HFFc6 (cell line): ENCODE measurements around the gene METTL9. TPM values are rescaled to one million over a fixed set of nuclear protein-coding genes. Genes with fewer than 3 reads are reported as not detected.

Experiments
- DNase-seq: peaks from one replicate; pipeline ENCODE4 v3.0.0-alpha.2; 2018
- H3K27ac Mint-ChIP-seq: 2 replicates; pipeline ENCODE4 v1.8.0; 2020; ENCODE audit warnings: mild to moderate bottlenecking, mixed read lengths
- H3K27me3 Mint-ChIP-seq: 2 replicates; pipeline ENCODE4 v1.8.0; 2021; ENCODE audit warnings: mild to moderate bottlenecking, moderate library complexity, mixed read lengths; ENCODE audit not compliant: insufficient read depth
- H3K36me3 Mint-ChIP-seq: 2 replicates; pipeline ENCODE4 v1.8.0; 2021; ENCODE audit warnings: low read depth, mixed read lengths
- H3K4me1 Mint-ChIP-seq: 2 replicates; pipeline ENCODE4 v1.8.0; 2020; ENCODE audit warnings: low read depth, mixed read lengths
- H3K4me3 Mint-ChIP-seq: 2 replicates; pipeline ENCODE4 v1.8.0; 2020; ENCODE audit warnings: mild to moderate bottlenecking, moderate library complexity, mixed read lengths
- H3K9me3 Mint-ChIP-seq: 2 replicates; pipeline ENCODE4 v1.8.0; 2020; ENCODE audit warnings: mild to moderate bottlenecking, mixed read lengths
- total RNA-seq, 6 experiments: library from RNA; stranded (reverse); fragmentation: NEBNext Ultra II Directional; extraction: Animal tissue kit (Norgen Biotek cat#: 25700); gene quantifications; 2 replicates in 1 of 6; 3 replicates in 5 of 6; pipeline ENCODE4 v1.2.3, GENCODE V29; 2021
- TF ChIP-seq, protein P1 (sequence below): fragments of 200-600 bp; sonication (generic); IDR thresholded peaks from 2 replicates; pipeline ENCODE4 v1.5.0; 2021; ENCODE audit warnings: antibody characterized with exemption, mild to moderate bottlenecking

Gene METTL9
- total RNA-seq, 6 experiments from 2014 or later = 147 to 176 (median 151) TPM

DNA sequence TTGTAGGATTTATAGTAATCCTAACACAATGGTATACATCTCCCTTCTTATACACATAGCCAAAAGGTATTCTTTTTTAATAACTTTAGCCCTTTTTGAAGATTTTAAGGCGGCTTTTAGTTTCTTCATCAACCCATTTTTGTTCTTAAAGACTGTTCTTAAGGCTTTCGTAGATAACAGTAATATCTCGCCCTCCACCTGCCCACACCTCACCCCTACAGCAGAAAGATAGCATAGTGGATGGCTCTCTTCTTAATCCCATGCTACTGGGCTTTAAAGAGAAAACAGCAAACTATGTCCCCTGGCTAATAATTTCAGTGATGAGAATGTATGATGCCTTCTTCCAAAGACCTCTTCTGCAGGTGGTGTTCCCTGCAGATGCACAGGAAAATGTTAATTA, 44.4 kb downstream of the METTL9 start:
- Mint-ChIP-seq H3K9me3 (no peaks in the 10 kb centered on the region), H3K27me3 (no peaks in the 10 kb centered on the region; the same call in 1 of the 2 replicates), H3K4me3 (no peak overlapping the region), H3K4me1 (peaks cover 41% of the 10 kb centered on the region), H3K36me3 (no peaks in the 10 kb centered on the region; the same call in 1 of the 2 replicates), H3K27ac (no peak overlapping the region)
- no peak for DNase-seq
- TF ChIP-seq, protein P1, sequence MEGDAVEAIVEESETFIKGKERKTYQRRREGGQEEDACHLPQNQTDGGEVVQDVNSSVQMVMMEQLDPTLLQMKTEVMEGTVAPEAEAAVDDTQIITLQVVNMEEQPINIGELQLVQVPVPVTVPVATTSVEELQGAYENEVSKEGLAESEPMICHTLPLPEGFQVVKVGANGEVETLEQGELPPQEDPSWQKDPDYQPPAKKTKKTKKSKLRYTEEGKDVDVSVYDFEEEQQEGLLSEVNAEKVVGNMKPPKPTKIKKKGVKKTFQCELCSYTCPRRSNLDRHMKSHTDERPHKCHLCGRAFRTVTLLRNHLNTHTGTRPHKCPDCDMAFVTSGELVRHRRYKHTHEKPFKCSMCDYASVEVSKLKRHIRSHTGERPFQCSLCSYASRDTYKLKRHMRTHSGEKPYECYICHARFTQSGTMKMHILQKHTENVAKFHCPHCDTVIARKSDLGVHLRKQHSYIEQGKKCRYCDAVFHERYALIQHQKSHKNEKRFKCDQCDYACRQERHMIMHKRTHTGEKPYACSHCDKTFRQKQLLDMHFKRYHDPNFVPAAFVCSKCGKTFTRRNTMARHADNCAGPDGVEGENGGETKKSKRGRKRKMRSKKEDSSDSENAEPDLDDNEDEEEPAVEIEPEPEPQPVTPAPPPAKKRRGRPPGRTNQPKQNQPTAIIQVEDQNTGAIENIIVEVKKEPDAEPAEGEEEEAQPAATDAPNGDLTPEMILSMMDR = no peak

GRCh38 chr16:21644674-21645073, 45.3 kb downstream of the METTL9 start:
- H3K4me3 Mint-ChIP-seq = no peak overlapping the region
- H3K36me3 Mint-ChIP-seq = no peaks in the 10 kb centered on the region; the same call in 1 of the 2 replicates
- peaks cover 33% of the 10 kb centered on the region for H3K4me1 Mint-ChIP-seq
- H3K9me3 Mint-ChIP-seq = no peaks in the 10 kb centered on the region
- no peaks in the 10 kb centered on the region; the same call in 1 of the 2 replicates for H3K27me3 Mint-ChIP-seq
- 0 out of 2 replicates have a peak overlapping the region, but pooled peaks have one; percentile 11 for H3K27ac Mint-ChIP-seq
- no peak for DNase-seq
- TF ChIP-seq, protein P1 = no peak

- Mint-ChIP-seq H3K27ac (peak overlapping the region; percentile 40; the same call in 1 of the 2 replicates), H3K27me3 (no peaks in the 10 kb centered on the region; the same call in 1 of the 2 replicates), H3K4me3 (peak overlapping the region; percentile 40; the same call in 1 of the 2 replicates), H3K36me3 (no peaks in the 10 kb centered on the region; the same call in 1 of the 2 replicates), H3K9me3 (no peaks in the 10 kb centered on the region), H3K4me1 (peaks cover 33% of the 10 kb centered on the region)
- DNase-seq = no peak
- TF ChIP-seq, protein P1 = no peak
Measured at GRCh38 chr16:21645261-21645721, 45.9 kb downstream of the METTL9 start.

- DNase-seq = no peak
- no peaks in the 10 kb centered on the region; the same call in 1 of the 2 replicates for H3K27me3 Mint-ChIP-seq
- no peak overlapping the region for H3K4me3 Mint-ChIP-seq
- H3K36me3 Mint-ChIP-seq = no peaks in the 10 kb centered on the region; the same call in 1 of the 2 replicates
- peaks cover 27% of the 10 kb centered on the region for H3K4me1 Mint-ChIP-seq
- H3K27ac Mint-ChIP-seq = no peak overlapping the region
- TF ChIP-seq, protein P1 = no peak
- H3K9me3 Mint-ChIP-seq = no peaks in the 10 kb centered on the region
Measured at GRCh38 chr16:21646091-21646490, 46.7 kb downstream of the METTL9 start.

DNA sequence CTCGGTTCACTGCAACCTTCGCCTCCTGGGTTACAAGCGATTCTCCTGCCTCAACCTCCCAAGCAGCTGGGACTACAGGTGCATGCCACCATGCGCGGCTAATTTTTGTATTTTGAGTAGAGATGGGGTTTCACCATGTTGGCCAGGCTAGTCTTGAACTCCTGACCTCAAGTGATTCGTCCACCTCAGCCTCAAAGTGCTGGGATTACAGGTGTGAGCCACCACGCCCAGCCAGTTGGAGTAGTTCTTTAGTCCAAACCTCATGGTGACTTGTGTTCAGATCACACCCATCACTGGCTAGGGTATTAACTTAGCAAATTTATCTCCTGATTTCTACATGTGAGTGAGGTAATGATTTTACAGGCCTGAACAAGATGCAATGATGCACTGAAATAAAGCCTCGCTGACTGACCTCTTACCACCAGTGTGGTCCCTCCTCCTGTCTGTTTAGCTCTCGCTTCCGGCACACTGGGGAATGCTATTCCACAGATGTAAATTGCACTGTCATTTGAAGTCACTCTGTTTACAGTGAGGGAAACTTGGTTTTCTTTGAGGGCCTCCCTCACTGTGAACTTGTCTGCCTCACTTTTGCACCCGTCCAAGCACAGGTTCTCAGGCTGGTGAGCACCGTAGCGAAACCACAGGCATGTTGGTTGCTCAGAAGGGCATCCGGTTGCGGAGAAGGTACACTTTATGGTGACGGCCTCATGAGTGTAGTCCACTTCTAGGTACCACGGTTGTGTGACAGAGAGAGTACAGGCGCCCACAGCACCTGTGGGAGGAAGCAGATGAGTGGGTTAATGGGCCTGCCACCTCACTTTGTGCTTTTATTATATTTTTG, 47.6 kb downstream of the METTL9 start:
- TF ChIP-seq, protein P1 = no peak
- Mint-ChIP-seq H3K4me1 (peaks cover 19% of the 10 kb centered on the region), H3K27ac (no peak overlapping the region), H3K36me3 (no peaks in the 10 kb centered on the region; the same call in 1 of the 2 replicates), H3K9me3 (no peaks in the 10 kb centered on the region), H3K27me3 (no peaks in the 10 kb centered on the region; the same call in 1 of the 2 replicates), H3K4me3 (no peak overlapping the region)
- DNase-seq = no peak
